ENCODE results near the gene RNF112. TPM values are rescaled to one million over a fixed set of nuclear protein-coding genes. Genes with fewer than 3 reads are reported as not detected.

The RNF112 gene
- total and polyA plus RNA-seq, 2 experiments from 2014 or later: 0.83 to 9.1 TPM

DNA sequence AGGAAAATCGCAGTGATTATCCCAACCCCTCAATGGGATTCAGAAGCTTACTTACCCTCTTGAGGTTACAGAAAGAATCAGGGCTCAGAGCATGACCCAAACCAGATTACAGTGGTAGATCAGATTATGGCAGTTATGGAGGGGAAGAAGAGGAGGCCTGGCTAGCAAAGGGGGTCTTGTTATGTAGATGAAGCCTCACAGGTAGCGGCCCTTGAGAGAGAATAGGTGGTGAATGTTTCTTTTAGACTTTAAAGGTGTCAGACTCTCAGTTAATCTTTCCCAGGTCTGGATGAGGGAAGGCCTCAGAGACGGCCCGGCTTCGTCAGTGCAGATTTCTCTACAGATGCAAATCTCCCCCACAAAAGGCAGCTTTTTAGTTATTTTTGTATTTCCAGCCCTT is 15.6 kb downstream of the RNF112 start:
- Histone ChIP-seq H3K79me2 (ENCODE audit: insufficient read depth) (no peaks in the 10 kb centered on the region), H3K9me2 (ENCODE audit: insufficient read depth) (no peaks in the 10 kb centered on the region), H2AFZ (no peak overlapping the region), H3K27me3 (replicated peaks; ENCODE audit: insufficient read depth) (no peaks in the 10 kb centered on the region), H3F3A (ENCODE audit: insufficient read depth) (no peaks in the 10 kb centered on the region), H3K36me3 (ENCODE audit: low read depth) (no peaks in the 10 kb centered on the region), H3K4me2 (ENCODE audit: unreplicated experiment) (no peak overlapping the region), H3K9ac (no peak overlapping the region), H3K4me3 (no peak overlapping the region), H3K9me3 (ENCODE audit: low read depth) (no peaks in the 10 kb centered on the region), H3K27ac (no peak overlapping the region), H4K20me1 (ENCODE audit: insufficient read depth) (no peaks in the 10 kb centered on the region), H3K4me1 (ENCODE audit: insufficient read depth) (0 out of 2 replicates have a peak, but pooled peaks cover 7% of the 10 kb centered on the region)
- in situ Hi-C loops (cut with MboI): no loop called here
- DNase-seq: no peak
- TF ChIP-seq EZH2phosphoT487 (IDR thresholded peaks at IDR 0.05; ENCODE audit: insufficient read depth, low read depth) (no peak), EZH2 (IDR thresholded peaks at IDR 0.05; ENCODE audit: insufficient read depth, poor library complexity, severe bottlenecking) (no peak)
- WGBS, 2 experiments (ENCODE audit: low coverage in 1 of 2, low lambda C conversion rate in 2 of 2, missing lambda C conversion rate in 2 of 2): 90 to 96% methylated on average over 5 of the region's 5 CpGs

DNA sequence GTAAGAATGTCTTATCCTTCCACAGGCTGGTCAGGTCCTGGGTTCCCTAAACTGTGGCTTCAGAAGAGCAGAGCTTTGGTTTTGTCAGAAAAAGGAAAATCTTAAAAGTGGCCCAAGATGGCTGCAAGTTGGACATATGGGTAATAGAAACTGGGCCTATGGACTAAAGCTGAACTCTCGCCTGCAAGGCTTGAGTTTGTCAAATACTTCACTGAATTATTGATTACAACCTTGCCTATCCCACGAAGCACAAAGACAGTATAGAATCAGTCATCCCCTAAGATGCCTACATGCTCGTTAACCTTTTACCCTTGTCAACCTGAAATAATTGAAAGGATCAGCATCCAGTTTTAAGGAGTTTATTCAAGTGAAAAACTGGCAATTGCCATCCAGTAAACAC is 20.7 kb downstream of the RNF112 start:
- TF ChIP-seq EZH2phosphoT487 (IDR thresholded peaks at IDR 0.05; ENCODE audit: insufficient read depth, low read depth) (no peak), EZH2 (IDR thresholded peaks at IDR 0.05; ENCODE audit: insufficient read depth, poor library complexity, severe bottlenecking) (no peak)
- in situ Hi-C loops (cut with MboI): no loop called here
- 88 to 93% methylated on average over 3 of the region's 3 CpGs for WGBS, 2 experiments (ENCODE audit: low coverage in 1 of 2, low lambda C conversion rate in 2 of 2, missing lambda C conversion rate in 2 of 2)

DNA sequence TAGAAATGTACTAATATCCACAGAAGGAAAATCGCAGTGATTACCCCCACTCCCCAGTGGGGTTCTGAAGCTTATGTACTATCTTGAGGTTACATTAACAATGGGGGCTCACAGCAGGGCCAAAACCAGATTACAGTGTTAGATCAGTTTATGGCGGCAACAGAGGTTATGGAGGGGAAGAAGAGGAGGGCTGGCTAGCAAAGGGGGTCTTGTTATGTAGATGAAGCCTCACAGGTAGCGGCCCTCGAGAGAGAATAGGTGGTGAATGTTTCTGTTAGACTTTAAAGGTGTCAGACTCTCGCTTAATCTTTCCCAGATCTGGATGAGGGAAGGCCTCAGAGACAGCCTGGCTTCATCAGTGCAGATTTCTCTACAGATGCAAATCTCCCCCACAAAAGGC is 22.2 kb downstream of the RNF112 start:
- no peak overlapping the region for H3K4me2 ChIP-seq (ENCODE audit: unreplicated experiment)
- no peaks in the 10 kb centered on the region for H3K27me3 ChIP-seq (replicated peaks; ENCODE audit: insufficient read depth)
- no peak overlapping the region for H2AFZ ChIP-seq
- no peaks in the 10 kb centered on the region for H3K9me2 ChIP-seq (ENCODE audit: insufficient read depth)
- H3F3A ChIP-seq (ENCODE audit: insufficient read depth): peaks cover 11% of the 10 kb centered on the region; the same call in 1 of the 2 replicates
- TF ChIP-seq EZH2phosphoT487 (IDR thresholded peaks at IDR 0.05; ENCODE audit: insufficient read depth, low read depth) (no peak), EZH2 (IDR thresholded peaks at IDR 0.05; ENCODE audit: insufficient read depth, poor library complexity, severe bottlenecking) (no peak)
- WGBS, 2 experiments (ENCODE audit: low coverage in 1 of 2, low lambda C conversion rate in 2 of 2, missing lambda C conversion rate in 2 of 2): 77 to 82% methylated on average over 5 of the region's 5 CpGs
- H3K4me1 ChIP-seq (ENCODE audit: insufficient read depth): no peaks in the 10 kb centered on the region
- H3K27ac ChIP-seq: no peak overlapping the region
- DNase-seq: no peak
- H3K9ac ChIP-seq: no peak overlapping the region
- H3K36me3 ChIP-seq (ENCODE audit: low read depth): no peaks in the 10 kb centered on the region
- H3K4me3 ChIP-seq: no peak overlapping the region
- in situ Hi-C loops (cut with MboI): no loop called here
- H4K20me1 ChIP-seq (ENCODE audit: insufficient read depth): no peaks in the 10 kb centered on the region
- H3K9me3 ChIP-seq (ENCODE audit: low read depth): no peaks in the 10 kb centered on the region
- no peaks in the 10 kb centered on the region for H3K79me2 ChIP-seq (ENCODE audit: insufficient read depth)

More for the DNA sequence above, 20.7 kb downstream of the RNF112 start:
- Histone ChIP-seq H3K4me2 (ENCODE audit: unreplicated experiment) (no peak overlapping the region), H3K9me2 (ENCODE audit: insufficient read depth) (no peaks in the 10 kb centered on the region), H3K79me2 (ENCODE audit: insufficient read depth) (no peaks in the 10 kb centered on the region), H4K20me1 (ENCODE audit: insufficient read depth) (no peaks in the 10 kb centered on the region), H3K27ac (no peak overlapping the region), H3F3A (ENCODE audit: insufficient read depth) (peaks cover 5% of the 10 kb centered on the region; the same call in 1 of the 2 replicates), H3K4me3 (no peak overlapping the region), H3K9me3 (ENCODE audit: low read depth) (no peaks in the 10 kb centered on the region), H3K36me3 (ENCODE audit: low read depth) (no peaks in the 10 kb centered on the region), H2AFZ (no peak overlapping the region), H3K9ac (no peak overlapping the region), H3K4me1 (ENCODE audit: insufficient read depth) (no peaks in the 10 kb centered on the region), H3K27me3 (replicated peaks; ENCODE audit: insufficient read depth) (no peaks in the 10 kb centered on the region)
- no peak for DNase-seq

DNA sequence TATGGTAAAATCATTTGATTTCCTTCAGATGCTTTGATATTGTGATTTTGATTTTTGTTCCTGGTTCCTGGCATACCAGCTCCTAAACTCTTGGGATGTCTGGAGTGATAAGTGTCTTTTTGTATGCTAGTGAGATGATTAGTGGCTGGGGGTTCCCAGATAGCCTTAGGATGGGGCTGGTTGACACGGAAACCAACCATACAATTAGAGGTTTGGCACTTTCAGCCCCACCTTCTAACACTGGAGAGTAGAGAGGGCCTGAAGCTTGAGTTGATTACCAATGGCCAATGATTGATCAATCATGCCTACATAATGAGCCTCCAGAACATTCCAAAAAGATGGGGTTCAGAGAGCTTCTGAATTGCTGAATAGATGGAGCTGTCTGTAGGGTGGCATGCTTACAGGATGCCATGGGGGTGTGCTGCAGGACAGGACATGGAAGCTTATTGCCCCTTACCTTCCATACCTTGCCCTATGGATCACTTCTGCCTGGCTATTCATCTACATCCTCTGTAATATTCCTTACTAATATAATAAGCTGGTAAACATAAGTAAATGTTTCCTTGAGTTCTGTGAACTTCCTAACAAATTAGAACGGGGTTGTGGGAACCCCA is 22.8 kb downstream of the RNF112 start:
- Histone ChIP-seq H2AFZ (no peak overlapping the region), H3K9me3 (ENCODE audit: low read depth) (no peaks in the 10 kb centered on the region), H3K36me3 (ENCODE audit: low read depth) (no peaks in the 10 kb centered on the region), H3K4me2 (ENCODE audit: unreplicated experiment) (no peak overlapping the region), H3F3A (ENCODE audit: insufficient read depth) (peaks cover 11% of the 10 kb centered on the region; the same call in 1 of the 2 replicates), H3K27ac (no peak overlapping the region), H3K4me1 (ENCODE audit: insufficient read depth) (no peaks in the 10 kb centered on the region), H4K20me1 (ENCODE audit: insufficient read depth) (no peaks in the 10 kb centered on the region), H3K27me3 (replicated peaks; ENCODE audit: insufficient read depth) (no peaks in the 10 kb centered on the region), H3K4me3 (no peak overlapping the region), H3K9ac (no peak overlapping the region), H3K79me2 (ENCODE audit: insufficient read depth) (no peaks in the 10 kb centered on the region), H3K9me2 (ENCODE audit: insufficient read depth) (no peaks in the 10 kb centered on the region)
- 82 to 86% methylated on average over 2 of the region's 2 CpGs for WGBS, 2 experiments (ENCODE audit: low coverage in 1 of 2, low lambda C conversion rate in 2 of 2, missing lambda C conversion rate in 2 of 2)
- DNase-seq: no peak
- TF ChIP-seq EZH2phosphoT487 (IDR thresholded peaks at IDR 0.05; ENCODE audit: insufficient read depth, low read depth): no peak
- TF ChIP-seq EZH2 (IDR thresholded peaks at IDR 0.05; ENCODE audit: insufficient read depth, poor library complexity, severe bottlenecking): no peak
- in situ Hi-C loops (cut with MboI): no loop called here

All from GM23248 (cell line).